Activated naive CD4-positive, alpha-beta T cell treated with Interleukin-2 at 50 U/mL for 16 hours (primary cell): ENCODE data around the gene UTP25.
"Not testable (repeated sequence)": the region's sequence is repeated elsewhere in the genome, so short reads cannot be mapped to it uniquely, and the experiment has no call there.

Experiments used
- DNase-seq: peaks from one replicate; pipeline ENCODE4 v3.0.0-alpha.2; 2020

The UTP25 gene

GRCh38 chr1:209900734-209901133 lies 73.0 kb downstream of the UTP25 start:
- no peak for DNase-seq

GRCh38 chr1:209901211-209901610 lies 73.4 kb downstream of the UTP25 start:
- no peak for DNase-seq

GRCh38 chr1:209904774-209905173 lies 77.0 kb downstream of the UTP25 start:
- not testable (repeated sequence) for DNase-seq
